ENCODE measurements around the gene CAMK2A. TPM values are rescaled to one million over a fixed set of nuclear protein-coding genes. Genes with fewer than 3 reads are reported as not detected.

CAMK2A gene
- total RNA-seq, 1 experiment from 2014 or later = not detected

DNA sequence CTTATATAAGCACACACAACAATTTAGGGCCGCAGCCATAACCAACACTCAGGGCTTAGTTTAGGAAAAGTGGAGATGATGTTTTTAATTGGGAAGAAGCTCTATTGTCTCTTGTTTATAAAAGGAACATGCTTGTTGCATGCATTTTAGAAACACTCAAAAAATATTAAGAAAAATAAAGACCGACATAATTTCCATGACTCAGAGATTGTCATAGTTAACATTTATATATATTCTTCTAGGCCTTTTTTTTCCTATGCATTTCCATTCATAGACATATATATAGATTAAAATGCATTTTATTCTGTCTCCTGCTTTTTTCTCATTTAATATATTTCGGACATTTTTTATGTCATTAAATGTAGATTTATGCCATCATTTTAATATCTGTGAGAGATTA is 26.7 kb upstream of the CAMK2A start:
- Mint-ChIP-seq H3K4me1 (ENCODE audit: low read depth, unreplicated experiment) (peaks cover 58% of the 10 kb centered on the region), H3K9me3 (ENCODE audit: low read depth, unreplicated experiment) (peaks cover 3% of the 10 kb centered on the region), H3K4me3 (ENCODE audit: low read depth, unreplicated experiment) (no peak overlapping the region), H3K27ac (ENCODE audit: unreplicated experiment) (peak overlapping the region; percentile 97), H3K27me3 (ENCODE audit: unreplicated experiment) (no peaks in the 10 kb centered on the region), H3K36me3 (ENCODE audit: insufficient read depth, unreplicated experiment) (peaks cover 3% of the 10 kb centered on the region)
- DNase-seq = no peak
- CTCF ChIA-PET = no interaction called here
- TF ChIP-seq, protein P1, sequence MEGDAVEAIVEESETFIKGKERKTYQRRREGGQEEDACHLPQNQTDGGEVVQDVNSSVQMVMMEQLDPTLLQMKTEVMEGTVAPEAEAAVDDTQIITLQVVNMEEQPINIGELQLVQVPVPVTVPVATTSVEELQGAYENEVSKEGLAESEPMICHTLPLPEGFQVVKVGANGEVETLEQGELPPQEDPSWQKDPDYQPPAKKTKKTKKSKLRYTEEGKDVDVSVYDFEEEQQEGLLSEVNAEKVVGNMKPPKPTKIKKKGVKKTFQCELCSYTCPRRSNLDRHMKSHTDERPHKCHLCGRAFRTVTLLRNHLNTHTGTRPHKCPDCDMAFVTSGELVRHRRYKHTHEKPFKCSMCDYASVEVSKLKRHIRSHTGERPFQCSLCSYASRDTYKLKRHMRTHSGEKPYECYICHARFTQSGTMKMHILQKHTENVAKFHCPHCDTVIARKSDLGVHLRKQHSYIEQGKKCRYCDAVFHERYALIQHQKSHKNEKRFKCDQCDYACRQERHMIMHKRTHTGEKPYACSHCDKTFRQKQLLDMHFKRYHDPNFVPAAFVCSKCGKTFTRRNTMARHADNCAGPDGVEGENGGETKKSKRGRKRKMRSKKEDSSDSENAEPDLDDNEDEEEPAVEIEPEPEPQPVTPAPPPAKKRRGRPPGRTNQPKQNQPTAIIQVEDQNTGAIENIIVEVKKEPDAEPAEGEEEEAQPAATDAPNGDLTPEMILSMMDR (IDR thresholded peaks at IDR 0.05; ENCODE audit: unreplicated experiment) = no peak
- intact Hi-C loops (cut with micrococcal nuclease; ENCODE audit: unreplicated experiment) = no loop called here
- no TSS peak for BruUV-seq (replicated peaks)

DNA sequence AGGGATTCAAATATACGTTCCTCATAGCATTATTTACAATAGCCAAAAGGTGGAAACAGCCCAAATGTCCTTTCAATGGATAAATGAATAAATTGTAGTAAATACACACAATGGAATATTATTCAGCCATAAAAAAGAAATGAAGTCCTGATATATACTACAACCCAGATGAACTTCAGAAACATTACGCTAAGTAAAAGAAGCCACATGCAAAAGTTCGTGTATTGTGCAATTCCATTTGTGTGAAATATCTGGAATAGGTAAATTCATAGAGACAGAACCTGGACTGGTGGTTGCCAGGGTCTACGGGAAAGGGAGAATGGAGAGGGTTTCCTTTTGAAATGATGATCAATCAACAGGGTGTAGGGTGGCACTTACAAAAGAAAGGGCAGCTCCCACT is 25.7 kb upstream of the CAMK2A start:
- Mint-ChIP-seq H3K4me3 (ENCODE audit: low read depth, unreplicated experiment) (no peak overlapping the region), H3K27me3 (ENCODE audit: unreplicated experiment) (no peaks in the 10 kb centered on the region), H3K36me3 (ENCODE audit: insufficient read depth, unreplicated experiment) (peaks cover 3% of the 10 kb centered on the region), H3K27ac (ENCODE audit: unreplicated experiment) (peak overlapping the region; percentile 9), H3K4me1 (ENCODE audit: low read depth, unreplicated experiment) (peaks cover 58% of the 10 kb centered on the region), H3K9me3 (ENCODE audit: low read depth, unreplicated experiment) (peaks cover 3% of the 10 kb centered on the region)
- CTCF ChIA-PET = interaction anchor here (0.7 kb wide), 1 partner anchor 207 kb away, joined by 5 read pairs; no protein-coding TSS in a partner anchor
- no TSS peak for BruUV-seq (replicated peaks)
- intact Hi-C loops (cut with micrococcal nuclease; ENCODE audit: unreplicated experiment) = no loop called here
- no peak for DNase-seq
- TF ChIP-seq, protein P1 (IDR thresholded peaks at IDR 0.05; ENCODE audit: unreplicated experiment) = no peak

DNA sequence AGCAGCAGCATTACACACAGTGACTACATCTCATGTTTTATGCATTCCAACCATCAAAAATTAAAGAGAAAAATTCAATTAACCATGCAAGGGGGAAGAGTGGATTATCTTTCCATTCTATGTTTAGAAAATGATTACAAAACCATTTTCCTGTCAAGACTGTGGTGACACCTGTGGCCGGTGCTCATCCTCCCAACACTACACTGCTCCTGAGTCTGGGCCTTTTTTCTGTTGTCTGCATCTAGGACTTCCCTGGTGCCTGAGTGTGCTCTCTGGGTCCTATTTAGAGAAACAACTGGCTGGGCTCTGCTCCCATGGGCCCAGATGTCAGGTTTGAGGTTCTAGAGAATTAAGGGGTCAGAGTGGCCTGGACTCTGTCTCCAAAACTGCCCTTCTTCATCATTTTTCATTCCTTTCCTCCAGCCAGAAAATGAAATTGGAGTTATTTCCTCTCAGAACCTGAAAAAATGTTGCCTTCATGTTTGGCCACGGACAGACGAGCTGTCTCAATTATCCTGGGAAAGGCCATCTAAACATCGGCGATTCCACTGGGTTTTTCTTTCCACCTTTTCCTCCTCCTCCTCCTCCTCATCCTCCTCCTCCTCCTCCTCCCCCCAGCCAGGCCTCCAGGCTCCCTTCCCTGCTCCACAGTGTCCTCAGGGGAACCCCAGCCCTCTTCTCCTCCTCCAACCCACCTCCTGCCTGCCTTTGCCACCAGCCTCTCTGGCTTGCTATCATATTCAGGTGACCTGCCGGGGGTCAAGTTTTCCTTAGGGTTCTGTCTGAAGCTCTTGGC is 24.5 kb upstream of the CAMK2A start:
- CTCF ChIA-PET = no interaction called here
- H3K9me3 Mint-ChIP-seq (ENCODE audit: low read depth, unreplicated experiment) = peaks cover 3% of the 10 kb centered on the region
- BruUV-seq (replicated peaks) = no TSS peak
- peaks cover 56% of the 10 kb centered on the region for H3K4me1 Mint-ChIP-seq (ENCODE audit: low read depth, unreplicated experiment)
- H3K27ac Mint-ChIP-seq (ENCODE audit: unreplicated experiment) = no peak overlapping the region
- TF ChIP-seq, protein P1 (IDR thresholded peaks at IDR 0.05; ENCODE audit: unreplicated experiment) = no peak
- no peaks in the 10 kb centered on the region for H3K27me3 Mint-ChIP-seq (ENCODE audit: unreplicated experiment)
- H3K4me3 Mint-ChIP-seq (ENCODE audit: low read depth, unreplicated experiment) = no peak overlapping the region
- intact Hi-C loops (cut with micrococcal nuclease; ENCODE audit: unreplicated experiment) = no loop called here
- H3K36me3 Mint-ChIP-seq (ENCODE audit: insufficient read depth, unreplicated experiment) = peaks cover 3% of the 10 kb centered on the region
- DNase-seq = no peak

DNA sequence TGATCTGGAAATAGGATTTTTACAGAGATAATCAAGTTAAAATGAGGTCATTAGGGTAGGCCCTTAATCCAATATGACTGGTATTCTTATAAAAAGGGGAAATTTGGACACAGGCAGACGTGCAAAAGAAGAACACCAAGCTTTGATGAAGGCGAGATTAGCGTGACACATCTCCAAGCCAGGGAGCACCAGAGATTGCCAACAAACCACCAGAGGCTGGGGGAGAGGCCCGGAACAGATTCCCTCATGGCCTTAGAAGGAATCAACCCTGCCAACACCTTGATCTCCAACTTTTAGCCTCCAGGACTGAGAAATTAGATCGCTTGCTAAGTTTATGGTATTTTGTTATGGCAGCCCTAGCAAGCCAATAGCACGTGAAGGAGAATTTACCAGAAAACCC is 23.9 kb upstream of the CAMK2A start:
- Mint-ChIP-seq H3K27me3 (ENCODE audit: unreplicated experiment) (no peaks in the 10 kb centered on the region), H3K4me3 (ENCODE audit: low read depth, unreplicated experiment) (no peak overlapping the region), H3K9me3 (ENCODE audit: low read depth, unreplicated experiment) (peaks cover 3% of the 10 kb centered on the region), H3K27ac (ENCODE audit: unreplicated experiment) (no peak overlapping the region), H3K36me3 (ENCODE audit: insufficient read depth, unreplicated experiment) (peaks cover 3% of the 10 kb centered on the region), H3K4me1 (ENCODE audit: low read depth, unreplicated experiment) (peaks cover 50% of the 10 kb centered on the region)
- TF ChIP-seq, protein P1 (IDR thresholded peaks at IDR 0.05; ENCODE audit: unreplicated experiment) = no peak
- BruUV-seq (replicated peaks) = no TSS peak
- CTCF ChIA-PET = no interaction called here
- intact Hi-C loops (cut with micrococcal nuclease; ENCODE audit: unreplicated experiment) = no loop called here
- DNase-seq = no peak
